ENCODE data around the gene C12orf75.
"Not testable (repeated sequence)": the region's sequence is repeated elsewhere in the genome, so short reads cannot be mapped to it uniquely, and the experiment has no call there.

C12orf75 gene

DNA sequence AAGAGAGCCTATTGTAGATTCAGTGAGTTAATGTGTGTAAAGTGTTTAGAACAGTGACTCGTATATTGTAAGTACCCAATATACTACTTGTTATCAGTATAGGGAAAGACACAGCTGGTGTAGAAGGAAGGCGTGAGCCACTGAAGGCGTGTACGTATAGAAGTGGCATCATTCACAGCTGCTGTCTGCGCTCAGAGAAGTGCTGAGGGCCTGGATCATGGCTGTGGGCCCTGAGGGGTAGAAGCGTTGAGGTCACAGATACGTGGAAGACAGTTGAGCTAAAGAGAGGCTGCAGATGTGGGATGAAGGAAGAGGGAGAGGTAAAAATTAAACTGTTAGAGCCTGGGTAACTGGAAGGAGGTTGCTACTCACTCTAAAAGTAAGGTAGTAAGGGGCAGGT is 5.9 kb downstream of the C12orf75 start:
- no peak for DNase-seq

DNA sequence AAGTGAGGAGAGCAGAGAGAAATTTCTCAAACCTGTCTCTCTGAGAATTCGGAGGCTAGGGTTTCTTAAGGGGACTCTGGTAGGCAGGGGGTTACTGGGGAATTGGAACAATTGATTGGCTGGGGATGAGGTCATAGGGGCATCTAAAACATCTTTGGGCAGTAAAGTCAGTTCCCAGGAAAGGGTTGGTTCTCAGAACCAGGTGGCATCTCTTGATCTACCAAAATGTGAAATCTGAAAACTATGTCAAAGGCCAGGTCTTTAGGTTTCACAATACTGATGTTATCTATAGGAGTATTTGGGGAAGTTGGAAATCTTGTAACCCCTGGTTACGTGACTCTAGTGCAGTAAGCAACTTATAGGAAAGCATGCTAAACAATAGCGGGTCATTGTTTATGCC is 6.9 kb downstream of the C12orf75 start:
- DNase-seq: no peak

DNA sequence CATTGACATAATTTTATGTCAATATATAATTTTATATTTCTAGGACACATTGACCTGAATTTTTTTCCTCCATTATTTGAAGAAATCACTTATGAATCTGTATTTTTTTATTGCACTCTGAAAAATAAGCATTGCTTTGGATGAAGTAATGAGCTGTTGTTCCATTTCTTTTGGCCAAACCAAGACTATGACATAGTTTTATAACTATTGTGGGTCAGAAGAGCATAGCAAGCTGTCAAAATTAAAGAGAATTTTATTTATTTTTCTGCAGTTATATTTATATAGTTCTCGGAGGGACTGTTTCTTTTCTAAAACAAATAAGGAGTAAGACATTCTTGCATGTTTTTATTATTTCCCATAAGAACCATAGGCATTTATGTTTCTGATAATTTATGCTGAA is 8.5 kb downstream of the C12orf75 start:
- no peak for DNase-seq

DNA sequence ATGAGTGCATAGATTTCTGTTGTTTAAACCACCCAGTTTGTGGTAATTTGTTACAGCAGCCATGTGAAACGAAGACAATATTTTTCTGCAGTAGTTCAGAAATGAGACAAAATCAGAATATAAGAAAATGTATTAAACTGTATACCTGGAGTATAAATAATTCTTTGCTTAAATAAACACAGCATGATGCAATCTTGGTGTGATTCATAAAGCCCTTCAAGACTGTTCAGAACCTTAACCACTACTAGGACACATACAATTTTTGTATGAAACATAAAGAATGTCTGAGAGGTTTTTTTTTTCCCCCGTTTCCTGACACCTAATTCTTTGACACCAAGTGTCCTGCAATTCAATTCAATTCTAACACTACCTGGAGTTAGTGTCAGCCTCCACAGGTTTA is 10.5 kb downstream of the C12orf75 start:
- DNase-seq: no peak

DNA sequence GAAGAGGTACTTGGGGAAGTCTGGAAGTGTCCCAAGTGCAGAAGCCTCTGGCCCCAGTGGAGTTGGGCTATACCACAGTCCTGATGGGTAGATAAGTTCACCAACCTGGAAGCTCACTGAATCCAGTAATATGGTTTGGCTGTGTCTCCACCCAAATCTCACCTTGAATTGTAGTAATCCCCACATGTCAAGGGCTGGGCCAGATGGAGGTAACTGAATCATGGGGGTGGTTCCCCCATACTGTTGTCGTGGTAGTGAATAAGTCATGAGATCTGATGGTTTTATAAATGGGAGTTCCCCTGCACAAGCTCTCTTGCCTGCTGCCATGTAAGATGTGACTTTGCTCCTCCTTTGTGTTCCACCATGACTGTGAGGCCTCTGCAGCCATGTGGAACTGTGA is 11.1 kb downstream of the C12orf75 start:
- DNase-seq: not testable (repeated sequence)

DNA sequence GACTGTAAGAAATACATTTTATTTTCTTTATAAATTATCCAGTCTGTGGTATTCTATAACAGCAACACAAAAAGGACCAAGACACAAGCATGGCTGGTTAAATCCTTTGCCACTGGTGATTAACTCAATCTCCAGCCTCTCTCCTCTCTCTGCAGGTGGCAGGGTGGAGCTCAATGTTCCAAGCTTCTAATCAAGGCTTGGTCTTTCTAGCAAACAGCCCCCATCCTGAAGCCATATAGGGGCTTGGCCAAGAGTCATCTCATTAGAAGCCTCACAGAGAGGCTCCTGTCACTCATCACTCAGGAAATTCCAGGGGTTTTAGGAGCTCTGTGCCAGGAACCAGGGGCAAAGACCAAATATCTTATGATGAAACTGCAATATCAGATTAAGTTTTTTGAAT is 12.0 kb downstream of the C12orf75 start:
- no peak for DNase-seq

DNA sequence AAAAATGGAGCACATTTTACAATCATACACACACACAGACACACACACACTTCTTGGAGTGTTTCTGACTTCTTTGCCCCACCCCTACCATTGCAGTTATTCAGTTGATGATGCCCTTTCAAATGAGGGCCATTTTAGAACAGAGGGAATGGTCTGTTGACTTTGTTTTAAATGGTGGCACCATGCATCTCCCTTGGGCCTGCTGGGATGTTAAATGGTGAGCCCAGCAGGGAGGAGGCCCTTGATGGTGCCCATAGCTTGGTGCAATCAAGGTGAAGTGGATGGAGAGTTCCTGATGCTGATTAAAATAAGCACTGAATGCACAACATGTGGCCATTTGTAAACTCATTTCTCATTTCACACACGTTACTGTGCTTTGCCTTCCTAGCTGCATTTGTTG is 13.3 kb downstream of the C12orf75 start:
- DNase-seq: no peak

DNA sequence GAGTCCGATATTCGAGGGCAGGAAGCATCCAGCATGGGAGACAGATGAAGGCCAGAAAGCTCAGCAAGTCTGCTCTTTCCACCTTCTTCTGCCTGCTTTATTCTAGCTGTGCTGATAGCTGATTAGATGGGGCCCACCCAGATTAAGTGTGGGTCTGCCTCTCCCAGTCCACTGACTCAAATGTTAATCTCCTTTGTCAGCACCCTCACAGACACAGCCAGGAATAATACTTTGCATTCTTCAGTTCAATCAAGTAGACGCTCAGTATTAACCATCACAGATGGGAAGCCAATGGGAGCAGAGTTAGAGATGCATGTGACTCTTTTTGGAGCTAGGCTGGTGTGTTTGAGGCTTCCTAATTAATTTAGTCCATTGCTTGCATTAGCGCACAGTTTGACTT is 17.0 kb downstream of the C12orf75 start:
- DNase-seq: no peak

DNA sequence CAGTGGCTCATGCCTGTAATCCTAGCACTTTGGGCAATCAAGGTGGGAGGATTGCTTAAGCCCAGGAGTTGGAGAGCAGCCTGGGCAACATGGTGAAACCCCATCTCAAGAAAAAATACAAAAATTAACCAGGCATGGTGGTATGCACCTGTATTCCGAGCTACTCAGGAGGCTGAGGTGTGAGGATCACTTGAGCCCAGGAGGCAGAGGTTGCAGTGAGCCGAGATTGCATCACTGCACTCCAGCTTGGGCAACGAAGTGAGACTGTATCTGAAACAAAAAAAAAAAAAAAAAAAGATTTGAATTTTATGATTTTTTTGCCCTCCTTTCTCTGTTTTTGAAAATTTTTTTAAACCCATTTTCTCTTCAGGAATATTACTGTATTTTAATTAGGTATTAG is 17.7 kb downstream of the C12orf75 start:
- DNase-seq: no peak

DNA sequence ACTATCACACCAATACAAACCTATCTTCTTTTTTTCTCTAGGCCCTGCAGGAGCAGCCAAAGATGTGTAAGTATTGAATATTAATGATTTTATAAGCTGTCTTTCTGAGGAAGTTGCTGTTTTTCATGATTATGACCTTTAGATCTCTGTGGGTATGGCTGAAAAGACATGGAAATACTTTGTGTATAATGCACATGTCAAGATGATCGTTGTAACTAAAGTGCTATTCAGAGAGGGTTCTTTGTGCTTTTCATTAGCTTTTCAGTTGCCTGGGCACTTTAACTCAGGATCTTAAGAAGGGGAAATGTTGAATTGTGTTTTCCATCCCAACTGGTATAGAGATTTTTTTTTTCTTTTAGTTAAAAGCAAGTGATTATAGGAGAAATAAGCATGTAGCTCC is 18.1 kb downstream of the C12orf75 start:
- no peak for DNase-seq

DNA sequence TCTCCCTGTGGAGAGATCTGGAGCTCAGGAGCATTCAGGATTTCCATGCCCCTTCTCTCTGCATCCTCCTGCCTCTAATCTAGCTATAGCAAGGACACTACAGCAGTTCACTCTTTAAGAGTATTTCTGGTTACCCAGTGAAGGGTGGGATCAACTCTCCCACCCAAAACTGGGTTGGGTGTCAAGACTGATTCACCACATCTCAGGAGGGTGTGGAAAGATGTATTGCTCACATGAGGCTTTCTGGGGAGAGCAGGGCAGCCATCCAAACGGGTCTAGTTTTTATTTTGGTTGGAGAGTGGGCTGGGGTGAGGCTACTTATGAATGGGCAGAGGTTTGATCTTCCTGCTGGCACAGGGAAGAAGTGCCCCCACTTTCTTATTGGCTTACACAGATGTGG is 18.6 kb downstream of the C12orf75 start:
- no peak for DNase-seq

DNA sequence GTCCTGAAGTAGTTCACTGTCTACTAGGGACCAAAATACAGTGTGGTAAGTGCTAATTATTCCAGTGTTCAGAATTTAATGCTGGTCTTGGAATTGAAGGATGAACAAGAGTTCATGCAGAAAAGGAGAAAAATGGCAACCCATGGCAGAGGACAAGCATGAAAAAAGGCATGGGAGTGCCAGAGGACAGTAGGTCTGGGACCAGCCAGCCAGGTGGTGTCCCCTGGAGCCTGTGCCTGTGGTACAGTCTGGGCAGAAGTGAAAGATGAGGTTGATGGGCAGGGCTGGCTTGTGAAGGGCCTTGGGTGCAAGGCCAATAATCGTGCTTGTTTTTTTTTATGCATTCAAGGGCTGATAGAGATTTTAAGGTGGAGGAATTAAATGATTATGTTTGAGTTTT is 21.0 kb downstream of the C12orf75 start:
- DNase-seq: no peak

DNA sequence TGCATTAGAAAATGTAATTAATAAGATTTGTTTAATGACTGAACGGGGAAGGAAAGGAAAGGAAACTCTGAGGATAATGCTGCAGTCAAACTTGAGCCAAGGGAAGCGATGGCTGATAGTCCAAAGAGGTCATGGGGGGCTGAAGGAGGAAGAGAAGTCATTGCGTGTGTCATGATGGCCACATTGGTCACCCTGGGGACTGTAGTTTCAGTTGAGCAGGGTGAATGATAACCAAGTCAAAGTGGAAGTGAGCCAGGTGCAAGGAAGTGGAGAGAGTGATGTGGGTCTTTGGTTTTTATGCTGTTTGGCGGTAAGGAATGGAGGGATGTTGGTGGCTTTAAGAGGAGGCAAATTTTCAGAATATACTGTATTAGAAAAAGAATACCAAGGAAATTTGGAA is 21.6 kb downstream of the C12orf75 start:
- DNase-seq: no peak

DNA sequence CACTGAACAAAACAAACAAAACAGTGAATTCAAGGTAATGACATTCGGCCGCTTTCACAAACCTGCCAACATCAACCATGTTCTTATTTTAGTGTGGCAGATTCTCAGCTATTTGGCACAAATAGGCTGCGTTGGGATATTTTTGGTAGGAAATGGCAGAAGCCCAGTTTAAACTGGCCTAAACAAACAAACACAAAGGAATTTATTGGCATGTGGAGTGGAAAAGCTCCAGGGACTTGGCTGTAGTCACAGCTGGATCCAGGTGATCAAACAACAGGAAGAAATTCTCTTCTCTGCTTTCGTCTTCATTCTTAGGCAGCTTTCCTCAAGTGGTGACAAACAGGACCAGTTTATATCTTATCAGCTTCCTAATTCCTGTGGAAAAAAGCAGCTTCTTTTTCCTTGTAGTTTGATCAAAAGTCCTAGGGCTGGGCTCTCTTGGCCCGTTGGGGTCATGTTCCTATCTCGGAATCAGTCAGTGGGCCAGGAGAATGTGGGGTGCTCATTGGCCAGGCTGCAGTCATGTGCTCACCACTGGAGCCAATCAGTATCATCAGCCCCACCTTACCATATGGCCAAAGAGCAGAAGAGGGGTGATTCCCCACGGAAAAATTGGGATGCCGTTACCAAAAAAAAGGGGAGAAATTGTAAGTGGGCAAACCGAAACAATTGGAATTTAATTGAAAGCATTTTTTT is 22.6 kb downstream of the C12orf75 start:
- no peak for DNase-seq

DNA sequence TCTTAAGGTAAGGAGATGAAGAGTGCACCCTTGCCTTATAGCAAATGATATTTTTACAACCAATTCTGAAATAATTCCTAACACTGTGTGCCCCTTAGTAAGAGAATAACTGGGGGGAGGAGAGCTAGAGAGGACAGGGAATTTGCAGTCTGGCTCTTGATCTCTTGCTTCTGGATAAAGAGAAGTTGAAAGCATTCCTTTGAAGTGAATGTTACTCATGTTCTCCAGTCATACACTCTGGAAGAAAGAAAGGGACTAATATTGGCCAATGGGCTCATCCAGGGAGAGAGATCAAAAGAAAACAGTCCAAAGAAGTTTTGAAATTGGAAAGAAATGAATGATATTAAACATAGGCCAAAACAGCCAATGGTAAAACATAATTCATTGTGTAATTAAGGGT is 25.3 kb downstream of the C12orf75 start:
- no peak for DNase-seq

DNA sequence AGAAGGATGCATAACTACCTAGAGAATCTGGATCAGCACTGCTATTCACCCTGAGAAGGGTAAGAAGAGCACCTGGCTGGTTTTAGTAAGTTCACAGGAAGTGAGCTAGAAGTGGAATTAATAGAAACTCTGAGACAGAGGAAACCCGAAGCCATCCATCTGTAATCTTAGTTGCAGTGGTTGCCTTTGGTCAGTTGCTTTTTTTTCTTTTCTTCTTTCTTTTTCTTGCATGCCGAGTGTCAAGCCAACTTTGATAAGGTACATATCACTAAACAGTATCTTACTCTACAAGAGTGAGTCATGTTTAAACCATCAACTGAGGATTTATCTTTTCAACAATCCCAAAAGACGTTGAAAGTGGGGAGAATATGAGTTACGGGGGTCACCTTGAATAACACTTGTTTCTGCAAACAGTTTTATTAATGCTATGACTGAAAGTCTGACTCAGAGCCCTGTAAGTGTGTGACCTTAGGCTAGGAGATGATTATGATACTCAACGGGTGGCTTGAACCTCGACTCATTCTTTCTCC is 26.7 kb downstream of the C12orf75 start:
- DNase-seq: no peak

DNA sequence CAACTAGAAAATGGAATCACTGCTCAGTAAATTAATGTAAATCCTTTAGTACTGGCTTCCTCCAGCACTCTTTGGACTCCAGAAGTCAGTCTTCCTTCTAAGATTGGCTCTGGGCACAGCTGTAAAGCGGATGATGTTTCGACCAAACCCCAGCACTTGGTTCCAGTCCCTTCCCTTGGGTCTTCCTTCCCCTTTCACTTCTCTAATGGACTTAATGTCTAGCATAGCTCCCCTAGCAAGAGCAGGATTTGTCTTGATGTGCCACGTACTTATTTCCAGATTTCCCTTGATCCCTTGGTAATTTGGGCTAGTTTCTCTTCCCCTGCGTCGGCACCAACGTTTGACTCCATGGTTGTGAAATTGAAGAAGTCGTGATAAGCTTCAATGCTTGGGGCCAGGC is 28.3 kb downstream of the C12orf75 start:
- peak in 3 of 14 donors; percentile 21 to 33 (median 24) for DNase-seq

DNA sequence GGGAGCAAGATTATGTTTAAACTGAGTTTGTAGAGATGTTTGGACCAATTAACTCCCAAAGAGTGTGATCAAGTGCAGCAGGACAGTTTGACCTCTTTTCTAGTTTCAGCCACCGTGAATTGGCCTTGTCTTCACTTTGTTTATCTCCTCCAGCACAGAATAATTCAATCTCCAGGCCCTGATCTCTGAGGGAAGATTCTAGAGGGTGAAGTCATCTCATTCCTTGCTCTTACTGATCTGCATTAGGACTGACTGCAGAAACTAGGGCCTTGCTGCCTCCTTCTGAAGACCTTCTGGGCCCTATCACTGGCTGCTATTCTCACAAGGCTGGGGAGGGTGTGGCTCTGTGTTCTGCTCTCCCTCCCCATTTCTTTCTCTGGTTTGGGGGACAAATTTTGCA is 29.4 kb downstream of the C12orf75 start:
- no peak for DNase-seq

DNA sequence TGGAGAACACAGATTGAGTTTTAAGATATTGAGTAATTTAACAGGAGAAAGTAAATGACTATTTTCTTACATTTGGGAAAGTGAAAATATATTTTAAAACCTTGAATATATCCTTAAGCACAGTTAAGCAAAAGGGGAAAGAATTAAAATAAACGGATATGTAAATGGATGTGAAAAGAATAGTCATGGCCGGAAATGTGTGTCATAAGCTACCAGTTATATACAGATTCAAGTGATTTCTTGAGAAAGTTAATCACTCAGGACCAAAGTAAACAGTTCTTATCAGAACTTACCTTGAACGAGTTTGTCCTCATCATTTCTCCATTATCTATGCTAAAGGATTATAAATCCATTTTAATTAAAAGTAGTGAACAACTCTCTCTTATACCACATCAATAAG is 33.4 kb downstream of the C12orf75 start:
- DNase-seq: no peak

DNA sequence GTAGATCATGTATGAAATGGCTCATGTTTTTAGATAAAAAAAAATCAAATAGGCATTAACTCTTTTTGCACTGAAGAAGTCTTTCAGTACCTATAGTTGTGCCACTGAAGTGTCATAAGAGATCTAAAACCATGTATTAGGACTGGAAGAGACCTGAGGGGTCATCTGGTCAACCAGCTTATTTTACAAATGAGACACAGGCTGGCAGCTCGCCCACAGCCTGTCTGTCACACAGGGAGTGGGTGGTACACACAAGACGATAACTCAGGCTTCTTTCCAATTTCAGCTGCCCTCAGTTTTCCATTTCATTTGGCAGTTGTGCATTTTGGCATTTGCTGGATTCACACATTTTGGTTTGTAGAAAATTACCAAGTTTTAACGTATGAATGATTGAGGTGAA is 34.7 kb downstream of the C12orf75 start:
- DNase-seq: no peak

DNA sequence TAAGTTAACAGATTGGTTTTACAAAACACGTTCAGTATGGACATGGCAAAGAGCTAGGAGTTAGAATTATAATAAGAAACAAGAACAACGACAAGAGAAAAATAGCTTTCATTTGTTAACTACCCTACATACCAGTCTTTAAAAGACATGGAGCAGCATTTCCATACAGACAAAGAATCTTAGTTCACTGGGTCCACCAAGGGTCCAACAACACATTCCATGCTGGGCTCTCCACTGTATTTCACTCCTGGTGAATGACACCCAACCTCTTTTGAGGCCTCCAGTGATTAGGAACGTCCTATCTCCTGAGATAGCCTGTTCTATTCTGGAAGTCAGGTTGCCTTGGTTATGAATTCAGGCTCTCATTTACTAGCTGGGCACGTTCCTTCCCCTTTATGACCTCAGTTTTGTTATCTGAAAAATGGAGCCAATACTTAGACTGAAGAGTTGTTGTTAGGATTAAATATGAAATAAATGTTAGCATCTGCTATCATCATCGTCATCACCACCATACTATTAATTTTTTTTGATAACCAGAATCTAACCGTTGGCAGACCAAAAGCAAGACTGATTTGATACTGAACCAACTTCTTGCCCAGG is 37.7 kb downstream of the C12orf75 start:
- no peak for DNase-seq

DNA sequence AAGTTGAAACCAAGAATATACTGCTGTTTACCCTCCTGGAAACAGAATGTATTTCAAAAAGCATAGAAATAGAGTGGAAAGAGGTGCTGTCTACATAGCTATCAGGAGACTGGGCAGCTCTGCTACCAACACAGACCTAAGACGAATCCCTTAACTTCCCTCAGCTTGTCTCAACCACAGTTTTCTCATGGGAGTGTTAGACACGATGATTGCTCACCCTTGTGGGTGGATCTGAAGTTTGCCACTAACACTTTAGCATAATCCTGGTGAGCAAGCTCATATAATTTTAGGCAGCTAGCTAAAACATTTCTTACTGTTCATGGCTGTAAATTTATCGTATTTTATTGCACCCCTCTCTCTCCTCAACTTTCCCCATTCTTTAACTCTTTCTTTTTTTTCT is 38.5 kb downstream of the C12orf75 start:
- no peak for DNase-seq

DNA sequence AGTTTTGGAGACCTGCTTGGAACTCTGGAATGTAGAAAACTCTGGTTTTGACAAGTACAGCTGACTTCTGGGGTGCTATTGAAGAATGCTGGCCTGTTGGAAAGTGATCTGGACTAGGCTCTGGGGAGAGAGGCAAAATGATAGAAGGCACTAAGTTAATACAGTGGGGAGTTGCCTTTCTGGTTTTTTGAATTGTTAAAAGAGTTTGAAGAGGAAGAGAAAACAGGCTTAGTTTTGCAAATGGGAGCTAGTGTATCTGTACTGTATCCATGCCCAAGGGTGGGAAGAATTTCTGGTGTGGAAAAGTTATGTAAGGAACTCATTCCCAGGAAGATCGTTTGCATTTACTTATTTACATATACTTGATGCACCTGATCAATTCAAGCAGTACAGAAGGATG is 43.8 kb downstream of the C12orf75 start:
- no peak for DNase-seq

DNA sequence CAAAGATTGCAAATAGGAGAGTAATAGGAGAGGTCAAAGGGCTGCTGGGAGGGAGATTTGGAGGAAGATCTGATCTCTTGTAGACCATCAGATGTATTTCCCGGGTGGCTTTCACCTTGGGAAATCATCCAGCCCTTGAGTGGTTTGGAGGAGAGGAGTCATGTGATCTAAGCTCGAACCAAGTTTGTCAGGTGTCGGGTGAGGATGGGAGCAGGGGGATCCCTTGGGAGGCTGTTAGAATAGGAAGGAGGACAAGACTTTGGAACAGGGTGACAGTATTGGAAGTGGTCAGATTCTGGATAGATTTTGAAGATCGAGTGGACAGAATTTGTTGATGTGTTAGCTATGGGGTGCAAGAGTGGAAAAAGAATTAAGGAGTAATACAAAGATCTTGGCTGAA is 46.6 kb downstream of the C12orf75 start:
- no peak for DNase-seq

DNA sequence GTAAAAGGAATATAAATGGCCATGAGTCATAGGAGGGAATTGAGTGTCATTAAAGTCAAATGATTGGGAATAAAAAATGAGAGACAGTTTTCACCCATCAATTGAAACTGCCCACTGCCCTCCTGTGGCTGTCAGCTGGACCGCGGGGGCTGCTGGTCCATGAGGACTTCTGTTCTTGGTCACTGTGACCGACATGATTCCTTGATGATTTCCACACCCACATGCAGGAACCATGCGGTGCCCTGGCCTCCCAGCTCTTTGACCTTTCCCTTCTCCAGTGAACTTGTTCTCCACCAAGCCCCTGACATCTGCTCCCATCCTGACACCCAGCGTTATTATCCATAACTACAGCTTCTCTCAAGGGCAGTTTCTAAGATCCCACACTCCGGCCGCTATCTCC is 48.4 kb downstream of the C12orf75 start:
- DNase-seq: no peak

All from C1 segment of cervical spinal cord (tissue), 14 donors.